IPS-15b (cell line): ENCODE measurements around the gene ADAMTS12.
"Not testable (repeated sequence)": the region's sequence is repeated elsewhere in the genome, so short reads cannot be mapped to it uniquely, and the experiment has no call there.

Source experiments
- H3K27me3 ChIP-seq: one replicate; pipeline ENCODE4 v1.6.1; 2013; ENCODE audit warnings: low read length; ENCODE audit not compliant: control insufficient read depth, insufficient read depth
- H3K36me3 ChIP-seq: one replicate; pipeline ENCODE4 v1.6.1; 2013; ENCODE audit warnings: low read length; ENCODE audit not compliant: control insufficient read depth, insufficient read depth
- H3K4me1 ChIP-seq: one replicate; pipeline ENCODE4 v1.6.1; 2013; ENCODE audit warnings: mild to moderate bottlenecking, low read length; ENCODE audit not compliant: control insufficient read depth, insufficient read depth
- H3K4me3 ChIP-seq: one replicate; pipeline ENCODE4 v1.5.1; 2013; ENCODE audit warnings: low read depth, low read length
- H3K9ac ChIP-seq: one replicate; pipeline ENCODE4 v1.6.1; 2013; ENCODE audit warnings: low read depth, mild to moderate bottlenecking, low read length
- H3K9me3 ChIP-seq: one replicate; pipeline ENCODE4 v1.6.1; 2013; ENCODE audit warnings: mild to moderate bottlenecking, low read length; ENCODE audit not compliant: control insufficient read depth, insufficient read depth

Gene ADAMTS12

DNA sequence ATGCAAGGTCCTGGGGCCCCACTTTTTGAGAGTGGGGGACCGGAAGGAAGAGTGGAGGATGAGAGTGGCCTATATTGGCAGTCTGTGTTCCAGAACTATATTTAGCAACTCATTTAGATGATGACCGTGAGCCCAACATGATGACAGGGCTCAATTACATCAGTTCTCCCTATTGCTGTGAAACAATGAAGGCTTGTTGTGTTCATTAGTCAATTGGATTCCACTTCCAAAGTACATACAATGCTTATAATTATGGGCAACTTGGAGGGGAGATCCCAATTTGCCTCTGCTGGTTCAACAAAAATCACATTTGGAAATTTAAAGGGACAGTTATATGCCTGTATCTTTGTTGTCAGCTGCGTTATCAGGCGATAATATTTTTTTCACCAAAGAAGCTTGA, 360.0 kb downstream of the ADAMTS12 start:
- Histone ChIP-seq H3K9ac (no peak overlapping the region), H3K36me3 (no peaks in the 10 kb centered on the region), H3K4me1 (no peaks in the 10 kb centered on the region), H3K4me3 (no peak overlapping the region), H3K27me3 (no peaks in the 10 kb centered on the region), H3K9me3 (no peaks in the 10 kb centered on the region)

GRCh38 chr5:33531037-33531298, 360.8 kb downstream of the ADAMTS12 start:
- Histone ChIP-seq H3K9ac (no peak overlapping the region), H3K4me1 (no peaks in the 10 kb centered on the region), H3K36me3 (no peaks in the 10 kb centered on the region), H3K27me3 (no peaks in the 10 kb centered on the region), H3K9me3 (no peaks in the 10 kb centered on the region), H3K4me3 (no peak overlapping the region)

DNA sequence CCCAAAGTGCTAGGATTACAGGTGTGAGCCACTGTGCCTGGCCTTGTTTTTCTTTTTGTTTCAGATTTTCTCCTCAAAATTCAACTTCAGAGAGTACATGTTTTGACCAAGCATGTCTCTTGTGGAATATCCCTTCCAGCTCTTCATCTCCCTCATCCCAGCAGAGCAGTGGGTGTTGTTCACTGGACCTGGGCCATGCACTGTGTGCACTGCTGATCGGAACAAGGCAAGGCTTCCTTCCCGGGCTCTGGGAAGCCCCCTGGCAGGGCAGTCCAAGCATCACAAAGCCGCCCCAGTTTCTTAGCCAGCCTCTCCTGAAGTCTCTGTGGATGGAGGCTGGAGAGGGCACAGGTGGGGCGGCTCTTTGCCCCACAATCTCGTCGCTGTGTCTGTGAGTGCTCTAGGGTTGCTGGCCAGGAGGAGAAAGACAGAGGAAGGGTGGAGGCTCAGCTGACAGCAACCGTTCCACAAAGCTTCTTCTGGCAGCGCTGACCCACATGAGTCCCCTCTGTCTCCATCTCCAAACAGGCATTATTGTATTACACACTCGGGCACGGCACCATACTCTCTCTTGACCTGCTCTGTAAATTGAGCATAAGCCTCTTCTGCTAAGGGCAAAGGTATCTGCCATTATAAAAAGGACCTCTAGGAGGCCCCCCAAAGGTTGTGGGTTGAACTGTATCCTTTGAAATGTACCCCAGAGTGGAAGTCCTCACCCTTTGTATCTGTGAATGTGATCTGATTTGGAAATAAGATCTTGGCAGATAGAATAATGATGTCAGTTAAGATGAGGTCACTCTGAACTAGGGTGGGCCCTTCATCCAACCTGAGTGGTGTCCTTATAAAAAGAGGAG, 361.4 kb downstream of the ADAMTS12 start:
- Histone ChIP-seq H3K9me3 (no peaks in the 10 kb centered on the region), H3K27me3 (no peaks in the 10 kb centered on the region), H3K4me3 (no peak overlapping the region), H3K36me3 (no peaks in the 10 kb centered on the region), H3K9ac (no peak overlapping the region), H3K4me1 (no peaks in the 10 kb centered on the region)

DNA sequence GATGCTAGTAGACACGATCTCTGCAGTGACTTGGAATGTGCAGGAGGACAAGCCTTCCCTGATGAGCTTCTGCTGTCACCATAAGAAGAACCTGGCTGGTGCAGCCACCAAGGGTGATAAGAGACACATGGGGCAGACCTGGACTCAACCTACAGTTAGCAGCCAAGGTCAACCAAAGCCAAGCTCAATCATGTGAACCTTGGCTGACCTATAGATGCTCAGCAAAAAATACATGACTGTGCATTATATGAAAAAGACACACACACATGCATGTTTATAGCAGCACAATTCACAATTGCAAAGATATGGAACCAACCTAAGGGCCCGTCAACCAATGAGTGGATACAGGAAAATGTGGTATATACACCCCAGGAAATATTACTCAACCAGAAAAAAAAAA, 364.1 kb downstream of the ADAMTS12 start:
- Histone ChIP-seq H3K4me1 (no peaks in the 10 kb centered on the region), H3K9me3 (no peaks in the 10 kb centered on the region), H3K4me3 (no peak overlapping the region), H3K27me3 (no peaks in the 10 kb centered on the region), H3K36me3 (no peaks in the 10 kb centered on the region), H3K9ac (no peak overlapping the region)

DNA sequence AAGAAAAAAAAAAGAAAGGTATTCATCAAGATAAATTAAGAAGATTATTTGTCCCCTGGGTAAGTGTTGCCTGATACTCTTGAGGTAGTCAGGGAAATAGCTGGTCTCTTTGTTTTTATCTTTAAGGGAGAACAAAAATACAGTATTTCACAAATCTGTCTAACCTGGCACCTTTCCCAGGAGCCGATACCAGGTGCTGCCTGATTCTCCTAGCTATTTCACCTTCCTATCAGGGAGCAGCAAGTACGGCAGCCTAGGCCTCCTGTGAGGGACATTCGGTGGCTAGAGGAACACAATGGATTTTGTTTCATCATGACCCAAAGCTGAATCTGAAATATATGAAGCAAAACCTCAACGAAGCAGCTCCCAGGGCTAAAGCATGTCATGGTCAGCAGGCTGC, 365.0 kb downstream of the ADAMTS12 start:
- H3K27me3 ChIP-seq, result no peaks in the 10 kb centered on the region
- H3K9me3 ChIP-seq, result no peaks in the 10 kb centered on the region
- H3K4me3 ChIP-seq, result no peak overlapping the region
- H3K4me1 ChIP-seq, result no peaks in the 10 kb centered on the region
- H3K36me3 ChIP-seq, result no peaks in the 10 kb centered on the region
- H3K9ac ChIP-seq, result no peak overlapping the region

DNA sequence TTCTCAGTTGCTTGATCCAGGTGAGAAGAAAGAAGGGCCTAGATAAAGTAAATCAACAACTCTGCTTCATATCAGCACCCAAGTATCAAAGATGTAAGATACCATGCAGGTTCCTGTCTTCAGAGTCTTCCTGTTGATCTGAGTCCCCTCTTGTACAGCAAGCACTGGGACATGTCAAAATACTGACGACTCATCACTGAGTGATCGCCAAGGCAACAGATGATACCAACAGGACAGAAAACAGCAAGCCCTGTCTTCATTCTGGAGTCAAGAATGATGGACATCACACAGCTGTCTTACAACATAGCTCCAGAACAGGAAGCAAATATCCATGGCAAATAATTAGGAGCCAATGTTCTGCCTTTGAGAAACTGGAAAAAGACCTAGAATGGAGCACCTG, 367.3 kb downstream of the ADAMTS12 start:
- Histone ChIP-seq H3K27me3 (no peaks in the 10 kb centered on the region), H3K4me3 (no peak overlapping the region), H3K4me1 (no peaks in the 10 kb centered on the region), H3K9ac (no peak overlapping the region), H3K9me3 (no peaks in the 10 kb centered on the region), H3K36me3 (no peaks in the 10 kb centered on the region)

- H3K9me3 ChIP-seq, result no peaks in the 10 kb centered on the region
- no peaks in the 10 kb centered on the region for H3K27me3 ChIP-seq
- H3K4me1 ChIP-seq, result no peaks in the 10 kb centered on the region
- no peak overlapping the region for H3K4me3 ChIP-seq
- H3K36me3 ChIP-seq, result no peaks in the 10 kb centered on the region
- no peak overlapping the region for H3K9ac ChIP-seq
Observed at GRCh38 chr5:33523208-33523771, 368.5 kb downstream of the ADAMTS12 start.

DNA sequence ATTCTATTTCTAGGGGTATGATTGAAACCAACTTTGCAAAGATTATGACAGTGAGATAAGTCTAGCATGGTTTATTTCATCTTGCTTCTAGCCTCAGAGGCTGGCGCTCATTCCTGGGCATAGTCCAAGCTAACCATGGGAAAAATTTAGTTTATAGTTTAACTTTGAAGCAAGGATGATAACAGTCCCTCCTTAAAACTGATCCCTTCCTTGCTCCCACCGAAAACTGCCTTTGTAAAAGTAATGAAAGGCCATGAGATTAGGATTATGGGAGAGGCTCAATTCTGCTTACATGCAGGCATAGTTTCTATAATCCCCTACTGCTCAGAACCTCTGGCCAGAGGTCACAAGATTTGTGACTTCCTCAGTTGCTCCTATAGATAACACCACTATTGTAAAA, 375.4 kb downstream of the ADAMTS12 start:
- Histone ChIP-seq H3K4me3 (no peak overlapping the region), H3K36me3 (no peaks in the 10 kb centered on the region), H3K9me3 (no peaks in the 10 kb centered on the region), H3K27me3 (no peaks in the 10 kb centered on the region), H3K4me1 (no peaks in the 10 kb centered on the region), H3K9ac (no peak overlapping the region)

- not testable (repeated sequence) for H3K4me1 ChIP-seq, H3K36me3 ChIP-seq, H3K4me3 ChIP-seq, H3K27me3 ChIP-seq, H3K9ac ChIP-seq, H3K9me3 ChIP-seq
Observed at GRCh38 chr5:33515366-33515765, 376.4 kb downstream of the ADAMTS12 start.

DNA sequence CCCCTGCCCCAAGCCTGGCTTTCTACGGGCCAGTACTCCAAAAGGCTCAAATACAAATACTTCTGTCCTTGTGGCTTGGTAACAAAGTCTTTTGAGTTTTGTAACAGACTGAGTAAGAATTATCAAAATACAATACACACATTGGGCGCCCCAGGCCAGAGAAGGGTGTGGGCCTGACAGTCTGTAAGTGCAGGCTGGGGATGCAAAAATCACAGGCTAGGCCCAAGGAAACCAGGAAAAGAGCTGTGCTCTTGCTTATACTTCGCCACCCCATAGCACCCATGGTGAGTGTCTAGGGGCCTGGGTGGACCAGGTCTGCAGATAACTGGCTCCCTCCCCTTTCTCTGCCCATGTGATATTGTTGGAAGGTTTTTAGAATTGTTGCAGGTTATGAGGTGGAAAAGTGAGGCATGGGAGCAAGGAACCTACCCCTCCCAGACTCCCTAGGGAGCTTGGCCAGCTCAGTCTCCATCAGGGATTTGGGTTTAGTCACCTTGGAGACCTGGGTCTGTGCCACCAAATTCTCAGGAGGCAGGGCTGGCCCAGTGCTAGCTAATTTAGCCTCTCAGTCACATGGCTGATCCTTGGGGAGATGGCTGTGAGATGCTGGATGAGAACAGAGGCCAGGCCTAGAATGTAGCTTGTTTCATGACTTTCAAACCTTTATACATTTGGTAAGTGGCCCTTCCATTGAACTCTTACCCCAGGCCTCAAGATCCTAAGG, 378.2 kb downstream of the ADAMTS12 start:
- Histone ChIP-seq H3K27me3 (no peaks in the 10 kb centered on the region), H3K4me1 (no peaks in the 10 kb centered on the region), H3K9ac (no peak overlapping the region), H3K9me3 (no peaks in the 10 kb centered on the region), H3K36me3 (no peaks in the 10 kb centered on the region), H3K4me3 (no peak overlapping the region)

DNA sequence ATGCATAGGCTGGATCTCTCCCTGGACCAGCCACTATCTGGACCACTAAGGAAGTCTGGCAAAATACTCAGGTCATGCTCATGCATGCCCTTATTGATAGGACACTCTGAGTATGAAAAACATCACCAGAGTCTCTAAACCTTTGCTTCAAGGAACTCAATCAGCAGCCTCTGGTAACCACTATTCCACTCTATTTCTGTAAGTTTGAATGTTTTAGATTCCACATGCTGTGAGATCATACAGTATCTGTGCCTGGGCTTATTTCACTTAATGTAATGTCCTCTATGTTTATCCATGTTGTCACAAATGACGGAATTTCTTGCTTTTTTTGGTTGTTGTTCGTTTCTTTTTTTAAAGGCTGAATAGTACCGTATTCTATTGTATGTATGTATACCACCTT, 382.8 kb downstream of the ADAMTS12 start:
- H3K9ac ChIP-seq, result no peak overlapping the region
- H3K4me3 ChIP-seq, result no peak overlapping the region
- no peaks in the 10 kb centered on the region for H3K9me3 ChIP-seq
- H3K4me1 ChIP-seq, result no peaks in the 10 kb centered on the region
- no peaks in the 10 kb centered on the region for H3K36me3 ChIP-seq
- no peaks in the 10 kb centered on the region for H3K27me3 ChIP-seq

- H3K4me1 ChIP-seq, result no peaks in the 10 kb centered on the region
- H3K36me3 ChIP-seq, result no peaks in the 10 kb centered on the region
- no peak overlapping the region for H3K9ac ChIP-seq
- no peaks in the 10 kb centered on the region for H3K9me3 ChIP-seq
- no peak overlapping the region for H3K4me3 ChIP-seq
- H3K27me3 ChIP-seq, result no peaks in the 10 kb centered on the region
Observed at GRCh38 chr5:33507426-33507825, 384.4 kb downstream of the ADAMTS12 start.
